Amniotic epithelial cell (primary cell): ENCODE measurements around the gene SSTR4.

ENCODE experiments used
- DNase-seq: peaks from one replicate; pipeline ENCODE4 v3.0.0-alpha.2; 2010; ENCODE audit warnings: low read depth

SSTR4 gene

DNA sequence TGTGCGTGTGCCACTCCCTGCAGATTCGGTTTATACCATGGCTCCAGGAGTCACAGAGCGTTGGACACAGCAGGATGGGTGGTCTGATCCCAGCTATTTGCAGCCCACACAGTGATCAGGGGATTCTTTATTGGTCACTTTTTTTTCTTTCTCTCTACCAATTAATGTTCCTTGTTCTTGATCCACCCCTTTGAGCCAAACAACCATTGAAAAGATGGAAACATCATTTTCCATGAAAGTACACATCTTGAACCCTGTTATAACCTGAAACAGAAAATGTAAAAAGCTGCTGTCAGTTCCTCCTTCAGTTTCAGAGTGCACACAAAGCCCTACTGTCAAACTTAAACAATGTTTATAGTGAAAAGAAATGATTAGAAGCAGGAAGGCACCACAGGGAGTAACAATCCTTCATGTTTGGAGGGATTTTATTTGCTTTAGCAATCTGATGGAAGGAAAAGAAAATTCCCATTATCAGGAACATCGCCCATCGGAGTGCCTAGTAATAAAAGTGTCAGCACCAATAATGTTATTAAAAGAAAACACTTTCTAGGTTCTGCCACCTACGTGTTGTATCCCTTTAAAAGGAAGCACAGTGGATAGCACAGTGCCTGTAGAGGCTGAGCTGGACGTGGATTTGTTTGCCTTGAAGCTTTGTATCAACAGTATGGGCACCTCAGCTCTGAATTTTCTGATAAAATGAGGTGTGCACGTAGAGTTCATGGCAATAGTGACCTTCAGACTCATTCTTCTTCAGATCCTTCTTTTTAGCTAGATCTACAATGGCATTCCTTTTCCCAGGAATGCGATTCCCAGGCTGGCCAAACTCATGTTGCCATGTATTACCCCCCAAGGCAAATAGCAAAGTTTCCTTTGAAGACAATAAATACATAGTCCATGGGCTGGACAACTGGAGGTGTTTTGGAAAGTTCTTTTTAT, 30.4 kb downstream of the SSTR4 start:
- no peak for DNase-seq

DNA sequence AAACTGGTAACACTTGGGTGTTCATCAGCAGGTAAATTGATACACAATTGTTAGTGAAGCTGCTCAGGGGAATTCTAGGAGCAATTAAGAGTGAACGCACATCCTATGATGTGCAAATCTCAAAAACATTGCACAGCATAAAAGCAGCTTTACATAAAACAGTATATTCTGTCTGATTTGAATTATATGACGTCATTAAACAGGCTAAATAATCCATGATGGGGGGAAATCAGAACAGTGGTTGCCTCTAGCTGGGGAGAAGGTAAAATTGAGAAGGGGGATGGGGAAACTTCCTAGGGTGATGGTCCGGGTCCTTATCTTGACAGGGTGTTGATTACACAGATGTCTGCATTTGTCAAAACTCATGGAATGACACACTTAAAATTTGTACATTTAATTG, 31.7 kb downstream of the SSTR4 start:
- DNase-seq = no peak

DNA sequence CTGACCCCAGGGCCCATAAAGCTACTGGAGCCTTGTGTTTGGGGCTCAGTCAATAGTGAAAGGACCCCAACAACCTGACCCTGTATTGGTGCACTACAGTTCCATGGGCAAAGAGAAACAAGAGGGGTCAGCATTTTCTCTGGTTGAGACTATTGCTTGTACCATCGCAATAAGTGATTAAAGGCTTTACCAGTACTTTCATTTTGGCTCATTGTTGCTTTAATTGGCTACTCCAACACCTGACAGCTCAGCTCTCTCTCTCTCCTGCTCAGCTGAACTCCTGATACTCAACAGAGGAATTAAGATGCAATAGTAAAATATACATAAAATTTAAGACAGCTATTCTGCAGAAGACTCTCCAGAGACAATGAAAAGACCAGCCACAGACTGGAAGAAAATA, 33.2 kb downstream of the SSTR4 start:
- DNase-seq = no peak

DNA sequence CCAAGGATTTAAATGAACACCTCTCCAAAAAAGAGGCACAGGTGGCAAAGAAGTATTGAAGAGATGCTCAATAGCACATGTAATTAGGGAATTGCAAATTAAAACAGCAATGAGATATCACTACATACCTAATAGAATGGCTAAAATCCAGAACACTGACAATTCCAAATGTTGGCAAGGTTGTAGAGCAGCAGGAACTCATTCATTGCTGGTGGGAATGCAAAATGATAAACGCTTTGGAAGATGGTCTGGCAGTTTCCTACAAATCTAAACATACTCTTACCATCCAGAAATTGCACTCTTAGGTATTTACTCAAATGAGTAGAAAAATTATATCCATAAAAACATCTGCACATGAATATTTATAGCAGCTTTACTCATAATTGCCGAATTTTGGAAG, 34.0 kb downstream of the SSTR4 start:
- no peak for DNase-seq

- DNase-seq = no peak
These were observed 36.3 kb downstream of the SSTR4 start for GRCh38 chr20:23071398-23071797.

DNA sequence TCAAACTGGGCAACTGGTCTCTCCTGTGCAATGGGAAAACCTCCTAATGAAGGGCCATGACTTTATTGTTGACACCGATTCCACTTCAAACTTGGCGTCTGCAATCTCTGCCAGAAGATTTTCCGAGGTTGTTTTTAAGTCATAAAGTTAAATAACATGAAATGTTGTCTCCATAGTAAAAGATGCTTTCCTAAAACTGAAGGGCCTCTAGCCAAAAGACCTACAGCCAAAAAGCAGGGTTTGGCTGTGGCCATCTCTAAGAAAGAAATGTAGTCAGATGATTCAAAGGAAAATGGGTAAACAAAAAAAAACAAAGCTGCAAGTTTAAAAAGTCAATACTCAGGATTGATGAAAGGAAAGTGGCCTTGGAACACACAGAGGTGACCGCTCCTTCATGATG, 36.9 kb downstream of the SSTR4 start:
- no peak for DNase-seq

- DNase-seq = no peak
These were observed 37.9 kb downstream of the SSTR4 start for GRCh38 chr20:23072892-23073586.

- DNase-seq = no peak
These were observed 38.9 kb downstream of the SSTR4 start for GRCh38 chr20:23074052-23074451.

DNA sequence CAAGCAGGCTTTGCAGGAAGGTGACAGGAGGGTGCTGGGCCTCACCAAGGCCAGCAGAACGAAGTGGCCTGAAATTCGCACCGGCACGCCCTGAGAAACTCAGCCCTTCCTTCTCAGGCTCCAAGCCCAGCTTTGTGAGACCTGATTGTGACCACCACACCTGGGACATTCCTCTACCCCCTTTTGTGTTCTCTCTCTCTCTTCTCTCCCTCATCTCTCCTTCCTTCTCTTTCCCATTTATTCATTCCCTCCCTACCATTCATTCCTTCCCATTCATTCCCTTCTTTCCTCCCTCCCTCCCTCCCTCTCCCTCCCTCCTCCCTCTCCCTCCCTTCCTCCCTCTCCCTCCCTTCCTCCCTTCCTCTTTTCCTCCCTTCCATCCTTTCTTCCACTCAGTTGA, 42.2 kb downstream of the SSTR4 start:
- DNase-seq = no peak

DNA sequence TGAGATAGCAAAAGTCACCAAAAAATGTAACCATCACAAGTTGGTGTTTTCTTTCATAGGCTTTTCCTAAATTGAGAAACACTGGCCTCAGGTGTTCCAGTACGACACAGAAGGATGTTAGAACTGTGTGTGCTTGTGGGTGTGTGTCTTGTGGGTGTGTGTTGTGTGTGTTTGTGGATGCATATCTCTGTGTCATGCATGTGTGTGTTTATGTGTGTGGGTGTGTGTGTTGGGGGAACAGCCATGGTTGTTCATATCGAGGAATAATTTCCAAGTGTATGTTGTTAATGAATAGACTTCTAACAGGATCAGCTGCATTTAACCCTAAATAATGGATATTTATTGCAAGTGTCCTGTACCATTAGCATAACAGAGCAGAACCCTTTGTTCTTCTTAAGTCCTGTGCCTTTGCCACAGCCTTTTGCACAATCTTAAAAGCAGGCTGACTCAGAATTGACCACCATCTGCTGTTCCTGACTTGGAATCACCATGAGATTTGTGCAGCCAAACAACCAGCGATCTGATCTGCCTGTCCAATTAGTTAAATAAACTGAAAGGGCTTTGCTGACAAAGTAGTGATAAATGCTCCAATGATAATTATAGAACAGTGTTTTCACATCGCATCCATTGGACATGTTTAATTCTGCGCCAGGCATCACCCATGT, 43.4 kb downstream of the SSTR4 start:
- DNase-seq = peak; percentile 83

DNA sequence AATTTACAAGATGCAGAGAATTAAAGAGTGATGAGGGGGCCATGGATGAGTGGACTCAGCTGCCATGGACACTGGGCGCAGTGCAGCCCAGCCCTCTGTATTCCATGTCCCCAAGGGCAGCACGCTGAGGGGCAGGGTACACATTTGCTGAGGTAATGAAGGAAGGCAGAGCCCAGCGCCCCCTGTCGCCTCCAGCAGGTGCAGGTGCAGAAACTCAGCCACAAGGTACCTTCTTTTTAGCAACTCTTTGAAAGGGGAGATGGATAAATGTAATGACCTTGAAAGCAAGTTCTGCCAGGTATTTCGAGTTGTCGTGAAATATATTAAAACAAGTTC, 43.9 kb downstream of the SSTR4 start:
- DNase-seq = no peak

- DNase-seq = no peak
These were observed 44.8 kb downstream of the SSTR4 start for GRCh38 chr20:23079926-23080325.

- DNase-seq = no peak
These were observed 45.4 kb downstream of the SSTR4 start for GRCh38 chr20:23080521-23080920.

DNA sequence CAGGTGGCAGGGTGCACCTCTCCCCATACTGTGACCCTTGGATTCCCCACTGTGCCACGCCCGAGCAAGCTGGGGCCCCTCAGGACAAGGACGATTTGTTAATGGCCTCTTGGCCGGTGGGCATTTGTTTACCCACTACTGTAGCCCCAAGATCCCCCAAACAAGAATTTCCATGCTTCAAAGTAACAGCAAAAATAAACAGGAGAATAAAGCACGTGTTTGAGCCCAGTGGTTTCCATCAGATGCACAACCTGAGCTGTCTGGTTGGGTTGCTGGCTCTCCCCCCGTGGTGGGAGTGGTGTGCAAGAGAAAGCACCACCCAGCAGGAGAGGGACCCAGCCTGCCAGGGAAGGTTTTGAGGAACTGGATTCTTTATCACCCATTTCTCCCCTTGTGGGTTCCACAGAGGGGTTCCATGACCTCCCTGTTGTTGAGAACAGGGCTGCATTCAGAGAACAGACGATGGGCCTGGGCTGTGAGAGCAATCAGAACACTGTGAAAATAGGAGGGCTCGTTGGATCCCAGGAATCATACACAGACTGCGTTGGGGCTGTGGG, 46.2 kb downstream of the SSTR4 start:
- no peak for DNase-seq

DNA sequence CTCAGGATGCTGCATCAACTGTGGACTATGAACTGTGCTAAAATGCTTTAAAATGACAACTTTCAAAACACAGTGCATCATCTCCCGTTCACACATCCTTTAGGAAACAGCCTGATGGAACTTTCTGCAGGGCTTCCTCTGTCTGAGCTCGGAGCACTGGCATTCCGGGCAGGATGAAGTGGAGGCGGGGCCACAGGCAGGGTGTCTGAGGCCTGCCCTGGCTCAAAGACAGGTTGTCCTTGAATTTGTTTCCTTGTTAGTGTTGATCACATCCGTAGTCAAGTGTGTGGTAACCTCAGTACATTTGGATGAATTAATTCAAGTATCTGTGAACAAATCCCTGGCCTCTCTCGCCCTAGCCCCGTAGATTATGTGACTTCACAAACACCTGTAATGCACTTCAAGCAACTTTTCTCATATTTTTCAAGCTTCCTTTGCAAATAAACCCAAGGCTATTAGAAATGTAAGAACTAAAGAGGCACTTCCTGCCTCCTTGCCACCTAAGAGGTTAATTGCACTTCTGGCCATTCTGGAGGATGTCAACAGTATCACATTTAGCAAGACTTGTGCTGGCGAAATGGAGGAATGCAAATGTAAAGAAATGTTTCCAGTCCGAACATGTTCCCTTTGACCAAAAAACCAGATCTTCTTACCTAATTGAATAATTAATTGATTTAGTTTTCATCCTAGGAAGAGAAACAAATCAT, 47.9 kb downstream of the SSTR4 start:
- peak; percentile 10 for DNase-seq

GRCh38 chr20:23083553-23084220, 48.6 kb downstream of the SSTR4 start:
- no peak for DNase-seq

DNA sequence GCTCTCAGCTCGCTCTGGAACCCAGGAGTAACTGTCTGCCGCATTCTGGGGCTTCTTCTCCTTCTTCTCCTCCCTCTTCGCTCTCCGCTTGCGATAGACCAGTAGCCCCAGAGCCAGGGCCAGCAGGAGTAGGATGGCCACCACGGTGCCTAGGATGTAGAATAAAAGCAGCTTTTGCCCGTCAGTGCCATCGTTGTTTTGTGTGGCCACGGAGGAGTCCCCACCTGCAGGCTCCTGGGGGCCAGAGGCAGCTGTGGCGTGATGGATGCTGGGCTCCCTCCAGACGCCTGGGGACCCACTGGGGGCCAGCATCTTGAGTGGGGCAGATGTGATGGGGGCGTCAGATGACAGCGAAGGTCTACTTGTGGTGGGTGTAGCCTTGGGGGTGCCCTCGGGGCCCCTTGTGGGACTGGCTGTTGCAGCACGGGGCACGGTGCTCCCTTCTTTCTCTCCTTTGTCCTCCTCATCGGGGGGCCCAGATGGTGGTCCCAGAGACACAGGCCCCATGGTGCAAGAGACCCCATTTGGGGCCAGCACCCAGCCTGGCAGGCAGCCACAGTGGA, 49.3 kb downstream of the SSTR4 start:
- DNase-seq = no peak

GRCh38 chr20:23084845-23085365, 49.8 kb downstream of the SSTR4 start:
- no peak for DNase-seq

DNA sequence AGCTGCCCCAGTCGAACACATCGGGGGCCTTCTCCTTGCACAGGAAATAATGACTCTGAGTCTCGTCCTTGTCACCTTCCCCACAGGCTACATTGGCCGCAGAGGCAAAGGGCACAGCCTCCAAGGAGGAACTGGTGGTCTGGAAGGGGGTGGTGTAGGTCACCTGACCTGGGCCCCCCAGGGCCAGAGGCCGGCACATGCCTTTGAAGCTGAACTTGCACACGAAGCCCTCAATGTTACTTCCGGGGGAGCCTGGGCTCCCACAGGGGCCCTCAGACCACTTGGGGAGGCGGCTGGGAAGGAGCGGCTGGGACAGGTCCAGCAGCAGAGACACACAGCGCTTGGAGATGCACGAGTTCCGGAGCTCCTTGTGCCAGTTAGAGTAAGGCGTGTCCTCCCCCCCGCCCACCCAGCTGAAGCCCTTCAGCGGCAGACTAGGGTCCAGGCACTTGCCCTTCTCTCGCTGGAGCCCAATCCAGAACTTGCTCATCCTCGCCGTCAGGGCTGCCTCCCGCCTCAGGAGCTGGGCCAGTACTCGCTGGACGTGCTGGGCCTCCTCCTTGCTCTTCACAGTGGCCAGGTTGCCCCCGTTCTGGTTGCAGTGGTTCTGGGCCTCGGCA, 50.4 kb downstream of the SSTR4 start:
- no peak for DNase-seq

DNA sequence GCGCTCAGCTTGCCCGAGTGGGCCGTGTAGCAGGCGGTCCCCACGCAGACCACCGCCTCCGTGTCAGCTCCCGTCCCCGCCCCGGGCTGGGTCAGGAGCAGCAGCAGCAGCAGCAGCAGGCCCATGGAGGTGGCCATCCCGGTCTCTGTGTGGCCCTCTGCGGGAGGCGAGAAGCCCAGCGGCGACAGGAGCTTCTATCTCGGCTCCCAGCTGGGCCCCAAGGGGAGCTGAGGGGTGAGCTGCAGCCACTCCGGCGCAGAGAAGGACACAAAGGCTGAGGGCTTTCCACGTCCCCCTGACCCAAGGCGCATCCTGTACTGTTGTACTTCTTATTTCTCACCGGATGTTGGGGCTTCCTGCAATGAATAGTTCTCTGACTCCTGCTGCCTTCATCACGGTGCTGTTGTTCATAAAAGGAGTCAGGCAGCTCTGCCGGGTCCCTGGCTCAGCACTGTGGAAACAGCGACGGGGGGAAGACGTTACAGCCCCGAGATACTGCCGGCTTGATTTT, 51.0 kb downstream of the SSTR4 start, which contains the start of gene CD93:
CD93 (minus strand) TSS at position 269 of the 511 bp plus-strand sequence; CDS start at position 137, 132 bp downstream.
- DNase-seq = no peak
